Endothelial cell of umbilical vein (primary cell): ENCODE measurements around the gene ZNRF3. TPM values are rescaled to one million over a fixed set of nuclear protein-coding genes. Genes with fewer than 3 reads are reported as not detected.

Experiments used
- BruUV-seq: library from RNA; stranded (reverse); fragments of 400-500 nt; replicated peaks from 2 replicates; lab custom pipeline; 2021; lab: Mats Ljungman, UMichigan
- CTCF ChIA-PET: fragments of 300-600, 350-600 bp; sonication (Branson Sonifier 250); formaldehyde crosslinking; loops from one replicate; lab custom pipeline; 2021; ENCODE audit warnings: antibody characterized with exemption, inconsistent platforms; lab: Charles Lee
- POLR2A ChIA-PET: fragments of 300-600, 350-600 bp; sonication (Branson Sonifier 250); formaldehyde crosslinking; loops from one replicate; lab custom pipeline; 2021; ENCODE audit warnings: antibody characterized with exemption, inconsistent platforms; lab: Charles Lee
- DNase-seq: peaks from one replicate; pipeline ENCODE4 v3.0.0-alpha.2; 2011; ENCODE audit warnings: low read depth, low spot score
- FAIRE-seq: peaks from 2 replicates; lab custom pipeline; 2011; peaks lifted over from hg19 to GRCh38; lab: Jason Lieb, UNC
- H2AFZ ChIP-seq: 2 replicates; pipeline ENCODE4 v1.6.0; 2012; ENCODE audit warnings: low read depth, low read length, control low read depth, inconsistent platforms
- H3K27ac ChIP-seq: 2 replicates; pipeline ENCODE4 v1.5.1; 2011; ENCODE audit warnings: low read depth, mild to moderate bottlenecking, control low read depth, low read length, moderate library complexity; ENCODE audit not compliant: insufficient read depth
- H3K27me3 ChIP-seq, 2 experiments: 2 replicates each; pipeline versions ENCODE4 v1.6.0 to v1.6.1; 2011; ENCODE audit warnings: low read length in 2 of 2, mixed read lengths in 1 of 2; ENCODE audit not compliant: control insufficient read depth in 2 of 2, insufficient read depth in 2 of 2
- H3K36me3 ChIP-seq, 2 experiments: 2 replicates in 1 of 2; 3 replicates in 1 of 2; pipeline ENCODE4 v1.5.1; 2011; ENCODE audit warnings: low read length in 2 of 2, mild to moderate bottlenecking in 1 of 2, moderate library complexity in 1 of 2; ENCODE audit not compliant: control insufficient read depth in 2 of 2, insufficient read depth in 2 of 2; ENCODE audit errors: extremely low read depth in 1 of 2
- H3K4me1 ChIP-seq: 3 replicates; pipeline ENCODE4 v1.5.1; 2011; ENCODE audit warnings: mild to moderate bottlenecking, low read length; ENCODE audit not compliant: control insufficient read depth, insufficient read depth; ENCODE audit errors: extremely low read depth
- H3K4me2 ChIP-seq: 2 replicates; pipeline ENCODE4 v1.6.1; 2011; ENCODE audit warnings: low read length, control low read depth, mixed read lengths; ENCODE audit not compliant: insufficient read depth
- H3K4me3 ChIP-seq, 3 experiments: fragments of 200-600 bp in 1 of 3; sonication (generic), shearing (Covaris generic) in 1 of 3; replicated peaks in 1 of 3; 2 replicates each; pipeline ENCODE4 v1.5.1; 2011 to 2016; ENCODE audit warnings: control low read depth in 3 of 3, low read length in 3 of 3, mild to moderate bottlenecking in 2 of 3, inconsistent platforms in 1 of 3, low read depth in 1 of 3, moderate library complexity in 1 of 3; ENCODE audit not compliant: insufficient read depth in 1 of 3
- H3K79me2 ChIP-seq: 2 replicates; pipeline ENCODE4 v1.6.0; 2012; ENCODE audit warnings: low read length, inconsistent platforms; ENCODE audit not compliant: control insufficient read depth, insufficient read depth
- H3K9ac ChIP-seq: replicated peaks from 2 replicates; pipeline ENCODE3; 2011; ENCODE audit warnings: low read length, control low read depth; ENCODE audit not compliant: insufficient read depth; ENCODE audit errors: extremely low read depth
- H3K9me1 ChIP-seq: replicated peaks from 3 replicates; pipeline ENCODE4 v1.6.0; 2011; ENCODE audit warnings: mild to moderate bottlenecking, low read length; ENCODE audit not compliant: control insufficient read depth, insufficient read depth; ENCODE audit errors: extremely low read depth
- H3K9me3 ChIP-seq: replicated peaks from 2 replicates; pipeline ENCODE4 v1.5.1; 2012; ENCODE audit warnings: low read length, inconsistent platforms; ENCODE audit not compliant: control insufficient read depth, insufficient read depth
- H4K20me1 ChIP-seq: replicated peaks from 2 replicates; pipeline ENCODE3; 2011; ENCODE audit warnings: mild to moderate bottlenecking, low read length; ENCODE audit not compliant: control insufficient read depth, insufficient read depth; ENCODE audit errors: extremely low read depth
- EZH2 ChIP-seq: IDR thresholded peaks from 2 replicates; pipeline ENCODE4 v1.6.1; 2012; ENCODE audit warnings: borderline replicate concordance, low read depth, mild to moderate bottlenecking, moderate library complexity, low read length, inconsistent platforms; ENCODE audit not compliant: severe bottlenecking
- FOS ChIP-seq: IDR thresholded peaks from 2 replicates; pipeline ENCODE4 v1.6.1; 2011; ENCODE audit warnings: mild to moderate bottlenecking, low read length, moderate library complexity, borderline replicate concordance; ENCODE audit not compliant: insufficient read depth
- MYC ChIP-seq: IDR thresholded peaks from one replicate; pipeline ENCODE4 v1.6.1; 2011; ENCODE audit warnings: mild to moderate bottlenecking, low read depth, low read length
- POLR2A ChIP-seq: IDR thresholded peaks from 2 replicates; pipeline ENCODE4 v1.6.1; 2012; ENCODE audit warnings: low read depth, mild to moderate bottlenecking, control low read depth, low read length
- POLR2AphosphoS5 ChIP-seq: IDR thresholded peaks from 2 replicates; pipeline ENCODE4 v1.6.1; 2012; ENCODE audit warnings: low read depth, mild to moderate bottlenecking, control low read depth, low read length, moderate library complexity; ENCODE audit not compliant: insufficient read depth
- dilution Hi-C: fragments of 300-500 bp; cut with MboI; formaldehyde crosslinking; loops from one replicate; pipeline ENCODE4 v1.15.0; 2019; ENCODE audit warnings: low sequenced_read_pairs; ENCODE audit not compliant: extremely low pct_ligation_motif_present
- intact Hi-C: fragments of 100-400 bp; cut with micrococcal nuclease; formaldehyde crosslinking; loops from one replicate; pipeline ENCODE4 v1.10.0; 2022
- polyA plus RNA-seq, 4 experiments: library from polyadenylated mRNA; depleted of rRNA in 3 of 4; stranded (reverse) in 3 of 4; unstranded in 1 of 4; fragments of >200 nt; gene quantifications; 2 replicates each; pipeline versions ENCODE4 v1.2.1 to v1.2.3, GENCODE V29; 2011 to 2012; ENCODE audit warnings: missing spikeins in 1 of 4
- total RNA-seq: library from RNA; stranded (reverse); gene quantifications from 2 replicates; pipeline ENCODE4 v1.2.3, GENCODE V29; 2021
- TF ChIP-seq, protein P1 (sequence below), 2 donors: IDR thresholded peaks; 1 replicate in 1 of 2; 2 replicates in 1 of 2; pipeline ENCODE4 v1.5.1; 2011; ENCODE audit warnings: low read length in 2 of 2, mild to moderate bottlenecking in 2 of 2, moderate library complexity in 2 of 2, control low read depth in 1 of 2, inconsistent platforms in 1 of 2, low read depth in 1 of 2; ENCODE audit not compliant: insufficient read depth in 1 of 2; ENCODE audit errors: extremely low read depth in 1 of 2
- TF ChIP-seq, protein P2 (sequence below): IDR thresholded peaks from 2 replicates; pipeline ENCODE4 v1.6.1; 2011; ENCODE audit not compliant: insufficient read depth, insufficient read length

Gene ZNRF3
- total and polyA plus RNA-seq, 2 donors (not counting 3 experiments of a cell fraction or from before 2014, with no cell fraction given), result 2.7 to 5.2 TPM

DNA sequence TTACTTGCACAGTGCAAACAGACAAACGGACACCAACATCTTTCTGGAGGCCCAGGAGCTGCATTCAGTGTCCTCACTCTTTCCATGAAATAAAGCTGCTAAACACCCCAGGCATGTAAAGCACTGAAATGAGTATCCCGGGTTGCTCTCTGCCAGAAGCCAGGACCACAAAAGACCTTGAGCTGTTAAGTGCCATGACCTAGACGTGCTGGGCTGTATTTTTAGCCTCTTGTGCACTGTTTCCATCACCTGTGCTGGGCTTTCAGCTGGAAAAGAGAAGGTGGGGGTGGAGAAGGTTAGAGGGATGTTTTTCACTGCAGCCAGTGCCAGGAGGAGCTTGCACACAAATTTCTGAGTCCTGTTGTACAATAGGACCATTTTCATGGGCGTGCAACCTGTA lies 186.1 kb downstream of the ZNRF3 start:
- Histone ChIP-seq H2AFZ (no peak overlapping the region), H3K79me2 (no peaks in the 10 kb centered on the region), H3K9me3 (no peaks in the 10 kb centered on the region), H3K36me3 (no peaks in the 10 kb centered on the region), H4K20me1 (no peaks in the 10 kb centered on the region), H3K4me1 (peaks cover 8% of the 10 kb centered on the region), H3K9ac (no peak overlapping the region), H3K27me3 (peaks cover 30 to 31% of the 10 kb centered on the region in 2 experiments), H3K4me3 (no peak overlapping the region), H3K4me2 (no peak overlapping the region), H3K27ac (no peak overlapping the region), H3K9me1 (no peaks in the 10 kb centered on the region)
- TF ChIP-seq EZH2 (no peak), POLR2AphosphoS5 (no peak), FOS (no peak), MYC (no peak), POLR2A (no peak)
- TF ChIP-seq, protein P1, sequence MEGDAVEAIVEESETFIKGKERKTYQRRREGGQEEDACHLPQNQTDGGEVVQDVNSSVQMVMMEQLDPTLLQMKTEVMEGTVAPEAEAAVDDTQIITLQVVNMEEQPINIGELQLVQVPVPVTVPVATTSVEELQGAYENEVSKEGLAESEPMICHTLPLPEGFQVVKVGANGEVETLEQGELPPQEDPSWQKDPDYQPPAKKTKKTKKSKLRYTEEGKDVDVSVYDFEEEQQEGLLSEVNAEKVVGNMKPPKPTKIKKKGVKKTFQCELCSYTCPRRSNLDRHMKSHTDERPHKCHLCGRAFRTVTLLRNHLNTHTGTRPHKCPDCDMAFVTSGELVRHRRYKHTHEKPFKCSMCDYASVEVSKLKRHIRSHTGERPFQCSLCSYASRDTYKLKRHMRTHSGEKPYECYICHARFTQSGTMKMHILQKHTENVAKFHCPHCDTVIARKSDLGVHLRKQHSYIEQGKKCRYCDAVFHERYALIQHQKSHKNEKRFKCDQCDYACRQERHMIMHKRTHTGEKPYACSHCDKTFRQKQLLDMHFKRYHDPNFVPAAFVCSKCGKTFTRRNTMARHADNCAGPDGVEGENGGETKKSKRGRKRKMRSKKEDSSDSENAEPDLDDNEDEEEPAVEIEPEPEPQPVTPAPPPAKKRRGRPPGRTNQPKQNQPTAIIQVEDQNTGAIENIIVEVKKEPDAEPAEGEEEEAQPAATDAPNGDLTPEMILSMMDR (IDR thresholded peaks at IDR 0.05; ENCODE audit: extremely low read depth in 1 of 2, insufficient read depth in 1 of 2, low read depth in 1 of 2, low read length in 2 of 2), result no peak
- TF ChIP-seq, protein P2, sequence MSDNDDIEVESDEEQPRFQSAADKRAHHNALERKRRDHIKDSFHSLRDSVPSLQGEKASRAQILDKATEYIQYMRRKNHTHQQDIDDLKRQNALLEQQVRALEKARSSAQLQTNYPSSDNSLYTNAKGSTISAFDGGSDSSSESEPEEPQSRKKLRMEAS, result no peak
- FAIRE-seq (no peak), DNase-seq (no peak)
- ChIA-PET CTCF (interaction anchor here (1.1 to 1.3 kb wide), 4 partner anchors 9 to 85 kb away, joined by 3 to 5 read pairs (median 3); no protein-coding TSS in a partner anchor), POLR2A (no interaction called here)
- dilution Hi-C loops (no loop called here), intact Hi-C loops (no loop called here)
- no TSS peak for BruUV-seq
